Fibroblast of lung (primary cell): ENCODE measurements around the gene TLR8. TPM values are rescaled to one million over a fixed set of nuclear protein-coding genes. Genes with fewer than 3 reads are reported as not detected.

Source experiments
- DNase-seq, 2 donors: peaks; one replicate each; pipeline versions ENCODE4 v3.0.0 to v3.0.0-alpha.2; 2010; ENCODE audit warnings: low read depth in 2 of 2
- H2AFZ ChIP-seq: 2 replicates; pipeline ENCODE4 v1.5.1; 2012; ENCODE audit warnings: low read length, control low read depth, inconsistent platforms
- H3K27ac ChIP-seq: 2 replicates; pipeline ENCODE4 v1.5.1; 2011; ENCODE audit warnings: low read length, control low read depth; ENCODE audit not compliant: insufficient read depth
- H3K27me3 ChIP-seq: 2 replicates; pipeline ENCODE4 v1.5.1; 2011; ENCODE audit warnings: mild to moderate bottlenecking, low read length; ENCODE audit not compliant: control insufficient read depth, insufficient read depth
- H3K36me3 ChIP-seq: 2 replicates; pipeline ENCODE4 v1.5.1; 2011; ENCODE audit warnings: low read length; ENCODE audit not compliant: control insufficient read depth, insufficient read depth
- H3K4me1 ChIP-seq: 2 replicates; pipeline ENCODE4 v1.5.1; 2011; ENCODE audit warnings: low read length; ENCODE audit not compliant: control insufficient read depth, insufficient read depth; ENCODE audit errors: extremely low read depth
- H3K4me2 ChIP-seq: 2 replicates; pipeline ENCODE4 v1.5.1; 2011; ENCODE audit warnings: low read length, control low read depth; ENCODE audit not compliant: insufficient read depth; ENCODE audit errors: extremely low read depth
- H3K4me3 ChIP-seq, 4 experiments: fragments of 200-600 bp in 1 of 4; sonication (generic) in 1 of 4; replicated peaks in 1 of 4; 2 replicates each; pipeline ENCODE4 v1.5.1; 2011 to 2016; ENCODE audit warnings: low read length in 4 of 4, low read depth in 3 of 4, mild to moderate bottlenecking in 3 of 4, control low read depth in 2 of 4, inconsistent platforms in 1 of 4, mixed read lengths in 1 of 4; ENCODE audit not compliant: insufficient read depth in 1 of 4; ENCODE audit errors: control extremely low read depth in 1 of 4
- H3K79me2 ChIP-seq: 2 replicates; pipeline ENCODE4 v1.5.1; 2012; ENCODE audit warnings: mild to moderate bottlenecking, low read length, inconsistent platforms; ENCODE audit not compliant: control insufficient read depth, insufficient read depth
- H3K9ac ChIP-seq: 2 replicates; pipeline ENCODE4 v1.5.1; 2011; ENCODE audit warnings: mild to moderate bottlenecking, low read length, control low read depth; ENCODE audit not compliant: insufficient read depth
- H3K9me3 ChIP-seq: 2 replicates; pipeline ENCODE4 v1.5.1; 2012; ENCODE audit warnings: low read depth, low read length; ENCODE audit not compliant: control insufficient read depth, insufficient read depth
- H4K20me1 ChIP-seq: 2 replicates; pipeline ENCODE4 v1.5.1; 2011; ENCODE audit warnings: low read length; ENCODE audit not compliant: control insufficient read depth, insufficient read depth; ENCODE audit errors: extremely low read depth
- CTCF ChIP-seq, 2 donors: IDR thresholded peaks in 1 of 2; conservative IDR thresholded peaks in 1 of 2; 1 replicate in 1 of 2; 2 replicates in 1 of 2; pipeline ENCODE4 v1.5.1; 2011 to 2012; ENCODE audit warnings: low read length in 2 of 2, control low read depth in 1 of 2, inconsistent platforms in 1 of 2, low read depth in 1 of 2, mild to moderate bottlenecking in 1 of 2
- EZH2 ChIP-seq: IDR thresholded peaks from 2 replicates; pipeline ENCODE4 v1.5.1; 2012; ENCODE audit warnings: low read length, control low read depth, mild to moderate bottlenecking; ENCODE audit errors: missing control alignments
- polyA plus RNA-seq, 2 donors: library from polyadenylated mRNA; depleted of rRNA in 1 of 2; stranded (reverse) in 1 of 2; unstranded in 1 of 2; fragments of >200 nt; gene quantifications; 2 replicates each; pipeline ENCODE4 v1.2.1, GENCODE V29; 2011 to 2012; ENCODE audit warnings: missing spikeins in 1 of 2
- total RNA-seq: library from RNA; depleted of rRNA; stranded (reverse); fragments of >200 nt; gene quantifications from 2 replicates; pipeline ENCODE4 v1.2.1, GENCODE V29; 2014

TLR8 gene
- total and polyA plus RNA-seq, 2 donors (not counting 1 experiment from before 2014, with no cell fraction given): not detected

- no peak overlapping the region for H2AFZ ChIP-seq
- no peaks in the 10 kb centered on the region for H3K9me3 ChIP-seq
- H3K4me2 ChIP-seq: no peak overlapping the region
- no peaks in the 10 kb centered on the region for H3K27me3 ChIP-seq
- no peaks in the 10 kb centered on the region for H3K79me2 ChIP-seq
- H3K9ac ChIP-seq: no peak overlapping the region
- H3K4me3 ChIP-seq: no peak overlapping the region
- H3K27ac ChIP-seq: no peak overlapping the region
- DNase-seq: no peak
- no peaks in the 10 kb centered on the region for H4K20me1 ChIP-seq
- no peak for TF ChIP-seq CTCF (conservative IDR thresholded peaks at IDR 0.05 in 1 of 2, IDR thresholded peaks at IDR 0.05 in 1 of 2; ENCODE audit: low read depth in 1 of 2, low read length in 2 of 2)
- no peak for TF ChIP-seq EZH2
- peaks cover 6% of the 10 kb centered on the region for H3K4me1 ChIP-seq
- no peaks in the 10 kb centered on the region for H3K36me3 ChIP-seq
These were observed 41.3 kb downstream of the TLR8 start for GRCh38 chrX:12947545-12948235.

- no peak overlapping the region for H2AFZ ChIP-seq
- TF ChIP-seq EZH2 (no peak), CTCF (conservative IDR thresholded peaks at IDR 0.05 in 1 of 2, IDR thresholded peaks at IDR 0.05 in 1 of 2; ENCODE audit: low read depth in 1 of 2, low read length in 2 of 2) (no peak)
These were observed 42.1 kb downstream of the TLR8 start for GRCh38 chrX:12948495-12948894.

GRCh38 chrX:12949205-12949926, 42.9 kb downstream of the TLR8 start:
- no peaks in the 10 kb centered on the region for H3K9me3 ChIP-seq
- no peaks in the 10 kb centered on the region for H3K36me3 ChIP-seq
- H3K4me1 ChIP-seq: peaks cover 6% of the 10 kb centered on the region
- H3K79me2 ChIP-seq: no peaks in the 10 kb centered on the region
- peak overlapping the region; percentile 83 for H3K27ac ChIP-seq
- H3K4me3 ChIP-seq: no peak overlapping the region
- no peaks in the 10 kb centered on the region for H4K20me1 ChIP-seq
- peak overlapping the region; percentile 20 for H3K9ac ChIP-seq
- DNase-seq: peak in 1 of 2 donors; percentile 68
- TF ChIP-seq EZH2 (no peak), CTCF (conservative IDR thresholded peaks at IDR 0.05 in 1 of 2, IDR thresholded peaks at IDR 0.05 in 1 of 2; ENCODE audit: low read depth in 1 of 2, low read length in 2 of 2) (no peak)
- no peak overlapping the region for H2AFZ ChIP-seq
- no peaks in the 10 kb centered on the region for H3K27me3 ChIP-seq
- no peak overlapping the region for H3K4me2 ChIP-seq

More at GRCh38 chrX:12948495-12948894, 42.1 kb downstream of the TLR8 start:
- Histone ChIP-seq H3K4me3 (no peak overlapping the region), H3K27ac (no peak overlapping the region), H3K4me1 (peaks cover 6% of the 10 kb centered on the region), H4K20me1 (no peaks in the 10 kb centered on the region), H3K9me3 (no peaks in the 10 kb centered on the region), H3K27me3 (no peaks in the 10 kb centered on the region), H3K4me2 (no peak overlapping the region), H3K79me2 (no peaks in the 10 kb centered on the region), H3K36me3 (no peaks in the 10 kb centered on the region), H3K9ac (no peak overlapping the region)
- DNase-seq: no peak
